GM18868 (cell line): Measurements from ENCODE around the gene ADAMTSL1.
A peak's percentile ranks its signal among the peaks of the same experiment; 100 is the strongest.
"Not testable (repeated sequence)": the region's sequence is repeated elsewhere in the genome, so short reads cannot be mapped to it uniquely, and the experiment has no call there.

Experiments used
- ATAC-seq: cut with Tn5 transposase; IDR thresholded peaks from one replicate; pipeline ENCODE4 v1.9.1; 2021; ENCODE audit warnings: mild to moderate bottlenecking, moderate library complexity; ENCODE audit not compliant: unreplicated experiment

Gene ADAMTSL1

DNA sequence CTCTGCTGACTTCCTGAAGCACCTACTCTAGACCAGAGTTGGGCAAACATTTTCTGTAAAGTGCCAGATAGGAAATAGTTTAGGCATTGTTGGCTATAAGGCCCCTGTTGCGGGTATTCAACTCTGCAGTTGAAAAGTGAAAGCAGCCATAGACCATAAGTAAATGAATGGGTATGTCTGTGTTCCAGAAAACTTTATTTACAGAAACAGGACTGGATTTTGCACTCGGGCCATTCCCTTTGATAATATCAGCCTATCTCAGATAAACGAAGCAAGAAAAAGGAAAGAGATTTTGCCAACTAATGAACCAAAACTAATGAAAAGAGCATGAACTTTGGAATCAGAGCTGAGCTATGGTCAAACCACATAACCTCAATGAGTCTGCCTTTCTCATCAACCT is 374.7 kb downstream of the ADAMTSL1 start:
- ATAC-seq = no peak

DNA sequence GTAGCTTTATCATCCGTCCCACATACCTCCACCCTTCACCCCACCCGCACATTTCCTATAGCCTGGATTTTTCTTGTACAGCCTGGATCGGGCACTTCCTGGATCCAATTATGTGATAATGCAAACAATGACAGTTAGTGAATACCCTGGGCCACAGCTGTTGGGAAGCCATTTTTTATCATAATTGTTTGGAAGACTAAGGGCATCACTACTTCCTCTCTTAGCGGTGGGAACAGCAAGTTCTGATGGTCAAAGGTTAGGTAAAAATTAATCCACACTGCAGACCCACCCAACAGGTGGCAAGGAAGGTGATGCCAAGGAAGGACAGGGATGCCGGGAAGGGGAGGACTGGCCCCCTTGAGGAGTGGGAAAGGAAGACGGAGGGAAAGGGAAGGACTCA is 375.3 kb downstream of the ADAMTSL1 start:
- no peak for ATAC-seq

DNA sequence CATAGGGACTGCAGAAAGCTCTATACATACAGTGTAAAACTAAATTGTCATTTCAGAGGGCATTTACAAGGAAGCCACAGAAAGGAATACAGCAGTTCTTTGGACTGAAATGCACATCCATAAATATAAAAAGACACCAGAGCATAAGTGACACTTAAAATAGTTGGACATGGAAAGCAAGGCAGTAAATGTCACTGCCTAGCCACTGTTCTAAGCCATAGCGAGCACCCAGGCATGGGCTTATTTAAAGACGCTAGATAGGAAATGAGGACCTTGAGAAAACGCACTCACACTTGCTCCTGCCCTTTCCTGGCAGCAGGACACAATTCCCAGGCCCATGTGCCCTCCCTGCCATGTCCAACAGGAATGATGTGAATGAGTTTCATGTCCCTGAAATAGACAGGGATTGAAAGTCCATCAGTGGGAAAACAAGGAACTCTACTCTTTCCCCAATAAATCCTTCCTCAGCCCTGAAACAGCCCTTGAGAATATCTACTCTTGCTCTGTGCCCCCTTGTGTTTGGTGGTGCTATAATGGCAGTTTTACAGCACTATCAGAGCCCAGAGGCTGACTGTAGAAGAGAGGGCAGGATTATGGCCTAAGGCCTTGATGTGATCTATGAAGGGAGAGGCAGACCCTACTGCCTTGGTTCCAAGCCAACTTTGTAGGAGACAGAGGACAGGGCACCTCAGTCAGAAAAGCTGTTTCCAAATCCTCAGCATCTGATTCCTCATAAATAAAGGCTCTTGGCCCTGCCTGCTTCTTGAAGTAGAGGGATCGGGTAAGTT is 376.1 kb downstream of the ADAMTSL1 start:
- no peak for ATAC-seq

DNA sequence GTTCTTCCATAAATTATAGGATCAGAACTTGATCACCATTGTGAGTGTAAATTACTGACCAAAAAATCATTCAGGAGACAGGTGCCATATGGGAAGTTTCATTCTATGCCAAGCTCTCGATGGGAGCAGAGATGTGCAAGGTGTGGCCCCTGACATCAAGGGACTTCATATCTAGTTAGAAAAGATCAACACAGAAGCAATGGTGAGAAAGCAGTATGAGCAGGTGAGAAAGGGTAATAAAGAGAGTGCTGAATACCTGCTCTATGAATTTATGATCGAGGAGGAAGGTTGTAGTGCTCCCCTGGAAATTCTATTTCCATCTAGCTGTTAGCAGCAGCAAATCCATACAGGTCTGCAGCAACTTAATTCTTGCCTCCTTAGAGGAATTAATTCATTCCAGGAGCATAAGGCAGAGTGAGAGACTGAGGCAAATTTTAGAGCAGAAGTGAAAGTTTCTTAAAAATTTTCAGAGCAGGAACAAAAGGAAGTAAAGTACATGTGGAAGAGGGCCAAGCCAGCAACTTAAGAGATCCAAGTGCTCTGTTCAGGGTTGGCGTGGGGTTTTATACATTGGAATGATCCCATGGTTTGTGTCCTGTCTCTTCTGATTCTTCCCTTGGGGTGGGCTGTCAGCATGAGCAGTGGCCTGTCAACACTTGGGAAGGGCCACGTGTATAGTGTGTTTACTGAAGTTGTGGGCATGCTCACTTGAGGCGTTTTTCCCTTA is 377.3 kb downstream of the ADAMTSL1 start:
- ATAC-seq = no peak

DNA sequence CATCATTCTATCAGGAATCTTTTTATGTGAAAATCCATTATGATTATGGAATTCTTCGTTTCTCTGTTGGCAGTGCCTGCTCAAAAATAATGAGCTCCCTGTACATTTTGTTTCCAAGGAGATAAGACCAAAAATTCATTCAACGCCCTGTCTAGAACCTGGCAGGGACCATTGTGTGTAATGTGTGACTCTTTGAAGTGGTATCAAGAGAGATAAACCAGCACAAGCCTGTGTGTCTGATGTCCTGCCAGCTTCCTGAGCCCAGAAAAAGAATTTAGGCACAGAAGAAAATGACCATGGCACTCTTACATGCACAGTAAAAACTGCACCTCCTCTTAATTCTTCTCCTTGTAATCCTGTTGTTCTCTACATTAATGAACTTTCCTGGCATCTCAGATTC is 381.7 kb downstream of the ADAMTSL1 start:
- ATAC-seq = no peak

DNA sequence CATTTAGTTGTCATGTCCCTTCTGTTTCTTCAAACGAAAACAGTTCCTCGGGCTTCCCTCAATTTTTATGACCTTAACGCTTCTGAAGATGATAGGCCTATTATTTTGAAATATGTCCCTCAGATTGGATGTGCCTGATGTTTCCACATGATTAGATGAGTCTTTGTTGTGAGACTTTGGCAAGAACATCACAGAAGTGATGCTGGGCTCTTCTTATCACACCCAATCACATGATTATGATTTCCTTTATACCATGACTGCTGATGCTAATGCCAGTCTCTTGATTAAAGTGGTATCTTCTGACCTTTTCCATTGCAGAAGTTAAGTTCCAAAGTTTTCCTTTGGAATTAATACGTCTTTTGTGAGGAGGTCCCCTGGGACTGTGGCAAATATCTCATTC is 383.4 kb downstream of the ADAMTSL1 start:
- no peak for ATAC-seq

DNA sequence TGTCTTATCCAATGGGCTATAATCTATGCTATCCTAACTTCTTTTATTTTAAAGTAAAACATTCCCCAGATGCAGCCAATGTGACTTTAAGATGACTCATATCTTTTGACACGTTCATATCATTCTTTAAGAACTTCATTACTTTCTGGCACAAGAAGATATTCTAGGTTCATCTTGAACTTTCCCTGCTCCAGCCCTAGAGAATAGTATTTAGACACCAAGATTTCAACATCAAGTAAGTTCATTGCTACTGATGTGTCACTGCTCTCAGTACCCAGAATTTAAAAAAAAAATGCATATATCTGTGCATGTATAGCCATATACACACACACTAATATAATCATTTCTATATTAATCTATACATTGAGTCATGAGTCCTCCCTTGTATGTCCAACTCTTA is 383.8 kb downstream of the ADAMTSL1 start:
- no peak for ATAC-seq

DNA sequence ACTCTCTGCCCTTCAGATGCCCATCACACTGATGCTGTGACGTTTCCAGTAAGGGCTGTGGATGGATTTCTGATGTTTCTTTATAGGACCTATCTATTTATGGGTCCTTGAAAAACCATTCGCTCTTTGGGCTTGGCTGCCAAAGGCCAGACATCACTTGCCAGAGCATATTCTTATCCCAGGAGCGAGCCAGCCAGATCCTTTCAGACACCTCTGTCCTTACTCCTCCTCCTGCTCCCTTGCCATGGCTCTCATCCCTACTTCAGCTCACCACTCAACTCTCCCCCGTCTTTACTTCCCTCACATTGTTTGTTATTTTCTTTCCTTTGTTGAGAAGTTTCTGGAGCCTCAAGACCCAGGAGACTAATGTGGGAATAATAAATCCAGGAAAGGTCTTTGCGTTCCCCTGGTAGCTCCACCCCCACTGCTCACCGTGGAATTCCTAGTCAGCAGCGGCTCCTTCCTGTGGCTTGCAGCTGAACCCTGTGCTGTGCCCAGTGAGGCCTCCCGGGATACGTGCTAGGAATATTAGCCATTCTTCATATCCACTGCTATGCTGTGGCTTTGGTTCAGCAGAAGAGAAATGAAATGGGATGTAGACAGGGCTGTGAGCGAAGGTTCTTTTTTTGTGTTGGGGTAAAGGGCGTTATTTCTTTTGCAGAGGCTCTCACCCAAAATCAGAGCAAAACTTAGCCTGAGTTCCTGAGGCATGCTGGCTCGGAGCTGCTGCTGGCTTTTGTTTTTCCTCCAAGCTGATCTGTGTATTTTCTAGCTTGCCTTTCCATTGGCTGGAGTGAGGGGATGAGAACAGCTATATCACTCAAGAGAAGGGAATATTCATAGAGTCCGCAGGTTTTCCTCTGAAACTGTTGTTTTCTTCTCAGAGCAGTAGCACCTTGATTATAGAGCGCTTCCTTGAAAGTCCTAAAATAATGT is 387.9 kb downstream of the ADAMTSL1 start:
- no peak for ATAC-seq

DNA sequence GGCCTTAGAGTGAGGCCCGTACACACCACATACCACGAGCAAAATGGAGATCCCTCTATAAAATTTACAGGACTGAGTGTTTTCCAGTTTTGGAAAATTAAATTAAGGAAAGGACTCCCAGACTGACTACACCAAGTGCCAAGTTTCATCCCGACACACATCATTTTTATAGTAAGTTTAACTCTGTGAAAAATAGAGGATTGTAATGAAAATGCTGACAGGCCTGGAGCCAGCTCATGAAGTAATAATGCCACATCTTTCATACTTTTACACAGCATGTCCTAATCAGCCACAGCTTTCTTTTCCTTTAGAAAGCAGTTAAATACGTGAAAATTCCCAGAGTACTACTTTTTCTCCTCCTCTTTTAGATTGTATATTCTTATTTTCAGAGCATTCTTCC is 389.8 kb downstream of the ADAMTSL1 start:
- ATAC-seq = no peak

DNA sequence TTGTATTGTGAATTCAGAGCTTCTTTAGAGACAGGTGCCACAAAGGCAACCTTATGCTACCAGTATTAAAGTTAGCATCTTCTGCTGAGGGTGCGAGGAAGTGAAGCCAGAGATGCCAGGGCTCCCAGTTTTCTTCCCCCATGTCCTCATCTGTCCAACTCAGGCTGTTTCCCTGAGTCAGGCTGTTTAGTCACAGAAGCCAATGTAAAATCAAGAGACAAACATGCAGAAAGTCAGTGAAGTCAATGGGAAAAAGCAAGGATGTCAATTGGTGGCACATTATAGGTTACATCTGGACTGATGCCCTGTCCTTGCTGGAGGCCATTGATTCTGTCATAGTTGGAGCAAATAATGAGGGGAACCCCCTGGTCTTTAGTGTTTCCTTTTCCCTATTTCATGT is 390.6 kb downstream of the ADAMTSL1 start:
- no peak for ATAC-seq

DNA sequence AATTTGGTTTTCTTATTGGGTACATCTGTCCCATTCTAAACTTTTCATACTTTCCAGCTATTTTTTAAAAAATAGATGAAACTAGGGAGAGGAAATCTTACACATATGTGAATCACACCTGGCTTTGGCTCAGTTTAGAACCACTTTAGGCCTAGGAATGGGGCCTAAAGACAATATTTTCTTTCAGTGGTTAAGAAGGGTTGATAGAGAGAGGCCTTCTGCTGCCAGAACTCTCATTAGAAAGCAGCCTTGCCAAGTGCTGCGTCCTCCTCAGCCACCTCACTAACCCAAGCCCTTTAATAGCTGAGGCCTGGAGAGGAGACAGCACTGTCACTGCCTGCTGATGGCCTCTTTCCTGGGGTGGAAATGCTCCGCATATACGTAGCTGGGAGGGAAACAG is 391.6 kb downstream of the ADAMTSL1 start:
- no peak for ATAC-seq

DNA sequence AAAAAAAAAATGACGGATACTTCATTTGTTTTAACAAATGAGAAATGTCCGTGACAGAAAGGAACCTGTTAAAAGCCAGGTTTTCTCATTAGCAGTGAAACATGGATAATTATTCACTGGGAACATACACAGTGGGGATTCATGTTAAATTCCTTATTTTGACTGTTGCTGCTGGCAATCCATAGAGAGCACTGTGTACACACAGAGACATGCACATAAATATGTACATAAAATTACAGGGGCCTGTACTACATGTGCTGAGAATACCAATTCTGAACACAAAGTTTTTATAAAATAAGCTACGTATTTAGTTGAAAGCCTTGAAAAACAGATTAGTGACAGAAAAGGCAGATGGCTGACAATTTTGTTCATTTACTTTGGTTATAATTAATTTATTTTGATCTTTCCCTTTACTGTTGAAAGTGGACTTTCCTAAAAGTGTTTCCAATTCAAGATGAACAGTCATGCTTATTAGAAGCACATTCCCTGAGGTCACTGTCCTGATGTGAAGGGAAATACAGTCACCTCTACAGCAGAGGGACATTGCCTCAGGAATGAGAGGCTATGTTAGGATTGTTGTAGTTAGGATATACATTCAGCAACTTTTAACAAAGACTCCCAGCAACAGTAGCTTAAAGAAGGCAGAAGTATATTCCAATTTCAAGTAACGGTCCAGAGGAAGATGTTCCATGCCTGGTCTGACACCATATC is 392.3 kb downstream of the ADAMTSL1 start:
- no peak for ATAC-seq

DNA sequence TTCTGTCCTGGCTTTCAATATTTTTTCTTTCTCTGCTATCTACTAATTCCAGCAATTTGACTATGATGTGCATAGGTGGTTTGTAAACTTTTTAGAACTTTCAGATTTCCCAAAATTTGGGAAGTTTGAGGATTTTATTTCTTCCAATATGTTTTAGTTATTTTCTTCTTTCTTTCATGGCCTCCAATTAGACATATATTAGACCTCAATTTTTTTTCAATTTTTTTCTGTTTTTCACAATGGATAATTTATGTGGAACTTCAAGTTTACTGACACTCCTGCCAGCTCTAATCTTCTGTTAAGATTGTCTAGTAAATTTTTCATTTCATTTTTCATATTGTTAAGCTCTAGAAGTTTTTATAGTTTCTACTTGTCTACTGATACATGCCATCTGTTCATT is 395.8 kb downstream of the ADAMTSL1 start:
- ATAC-seq = no peak

DNA sequence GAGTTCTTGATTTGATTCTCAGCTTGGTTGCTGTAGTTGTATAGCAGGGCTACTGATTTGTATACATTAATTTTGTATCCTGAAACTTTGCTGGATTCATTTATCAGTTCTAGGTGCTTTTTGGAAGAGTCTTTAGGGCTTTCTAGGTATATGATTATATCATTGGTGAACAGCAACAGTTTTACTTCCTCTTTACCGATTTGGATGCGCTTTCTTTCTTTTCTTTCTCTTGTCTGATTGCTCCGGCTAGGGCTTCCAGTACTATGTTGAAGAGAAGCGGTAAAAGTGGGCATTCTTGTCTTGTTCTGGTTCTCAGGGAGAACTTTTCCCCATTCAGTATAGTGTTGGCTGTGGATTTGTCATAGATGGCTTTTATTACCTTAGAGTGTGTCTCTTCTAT is 400.1 kb downstream of the ADAMTSL1 start:
- no peak for ATAC-seq

DNA sequence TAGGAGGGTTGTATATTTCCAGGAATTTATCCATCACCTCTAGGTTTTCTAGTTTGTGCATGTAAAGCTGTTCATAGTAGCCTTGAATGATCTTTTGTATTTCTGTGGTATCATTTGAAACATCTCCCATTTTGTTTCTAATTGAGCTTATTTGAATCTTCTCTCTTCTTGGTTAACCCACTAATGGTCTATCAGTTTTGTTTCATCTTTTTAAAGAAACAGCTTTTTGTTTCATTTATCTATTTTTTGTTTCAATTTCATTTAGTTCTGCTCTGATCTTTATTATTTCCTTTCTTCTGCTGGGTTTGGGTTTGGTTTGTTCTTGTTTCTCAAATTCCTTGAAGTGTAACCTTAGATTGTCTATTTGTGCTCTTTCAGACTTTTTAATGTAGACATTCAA is 401.0 kb downstream of the ADAMTSL1 start:
- not testable (repeated sequence) for ATAC-seq

DNA sequence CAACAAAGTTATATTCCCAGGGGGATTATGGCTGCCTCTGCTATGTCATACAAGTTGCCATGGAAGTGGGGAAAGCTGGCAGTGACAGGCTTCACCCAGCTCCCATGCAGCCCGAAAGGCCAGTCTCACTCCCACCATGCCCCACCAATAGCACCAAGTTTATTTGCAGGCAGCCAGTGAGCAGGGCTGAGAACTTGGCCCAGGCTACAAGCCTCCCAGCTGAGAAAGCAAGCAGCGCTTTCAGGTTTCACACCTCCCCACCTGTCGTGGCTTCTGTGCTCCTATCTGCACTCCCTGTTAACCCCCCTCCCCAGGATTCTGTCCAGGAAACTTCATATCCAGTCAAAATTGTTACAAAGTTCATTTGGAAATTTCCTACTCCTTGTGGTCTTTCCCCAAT is 404.0 kb downstream of the ADAMTSL1 start:
- no peak for ATAC-seq

DNA sequence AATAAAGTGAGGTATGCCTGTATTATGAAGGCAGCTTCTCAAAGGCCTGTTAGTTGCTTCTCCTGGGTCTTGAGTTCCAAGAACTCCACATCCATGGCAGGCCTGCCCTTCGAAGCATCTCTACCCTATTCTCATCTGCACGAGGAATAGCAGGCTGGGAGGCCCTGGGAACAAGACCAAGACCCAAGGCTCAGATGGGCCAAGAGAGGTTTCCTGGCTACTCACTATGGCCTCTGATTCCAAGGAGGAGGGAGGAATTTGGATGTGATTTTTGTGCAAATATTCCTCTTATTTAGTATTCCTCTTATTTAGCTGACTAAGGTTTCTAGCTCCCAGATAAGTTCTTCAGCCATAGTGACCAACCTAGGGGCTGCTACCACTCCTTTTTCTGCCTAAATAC is 407.8 kb downstream of the ADAMTSL1 start:
- ATAC-seq = no peak

DNA sequence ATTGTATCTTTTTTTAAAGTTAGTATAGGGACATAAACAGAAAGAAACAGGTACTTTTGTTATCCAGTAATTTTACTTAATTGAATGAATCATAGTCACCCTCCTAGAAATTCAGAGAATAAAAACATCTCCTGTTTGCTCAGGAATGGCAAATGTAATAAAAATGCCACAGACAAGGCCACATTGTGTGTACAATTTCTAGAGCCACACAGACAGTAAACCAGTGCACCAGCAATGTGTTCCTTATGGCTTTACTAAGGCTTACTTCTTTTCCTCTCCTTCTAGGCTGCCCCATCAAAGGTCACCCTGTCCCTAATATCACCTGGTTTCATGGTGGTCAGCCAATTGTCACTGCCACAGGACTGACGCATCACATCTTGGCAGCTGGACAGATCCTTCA is 413.6 kb downstream of the ADAMTSL1 start:
- no peak for ATAC-seq

DNA sequence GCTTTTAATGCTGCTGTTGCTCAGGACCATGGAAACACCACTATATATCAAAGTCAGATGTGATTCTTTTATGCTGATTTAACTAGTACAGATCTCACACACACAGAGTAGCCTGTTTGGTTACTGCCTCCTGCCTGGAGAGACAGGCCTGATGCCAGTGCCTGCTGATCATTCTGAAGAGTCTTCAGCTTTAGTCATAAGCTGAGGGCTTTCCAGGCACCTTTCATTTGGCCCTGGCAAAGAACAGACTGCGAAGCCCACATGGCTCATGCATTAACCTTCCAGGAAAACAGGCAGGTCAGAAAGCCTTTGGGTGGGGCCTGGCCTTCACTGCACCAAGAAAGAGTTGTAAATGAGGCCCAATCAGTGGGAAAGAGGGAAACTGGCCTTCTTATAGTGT is 414.3 kb downstream of the ADAMTSL1 start:
- no peak for ATAC-seq

DNA sequence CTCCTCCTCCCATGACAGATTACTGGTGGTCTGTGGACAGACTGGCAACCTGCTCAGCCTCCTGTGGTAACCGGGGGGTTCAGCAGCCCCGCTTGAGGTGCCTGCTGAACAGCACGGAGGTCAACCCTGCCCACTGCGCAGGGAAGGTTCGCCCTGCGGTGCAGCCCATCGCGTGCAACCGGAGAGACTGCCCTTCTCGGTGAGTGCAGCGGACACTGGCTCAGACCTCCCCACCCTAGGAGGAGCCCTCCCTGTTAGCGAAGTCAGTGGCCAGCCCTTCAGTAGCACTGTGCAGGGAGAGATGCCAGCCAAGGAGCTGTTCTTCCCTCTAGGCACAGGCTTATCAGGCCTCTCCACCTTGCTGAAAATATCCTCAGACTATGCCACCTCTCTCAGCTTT is 415.6 kb downstream of the ADAMTSL1 start:
- ATAC-seq = no peak

DNA sequence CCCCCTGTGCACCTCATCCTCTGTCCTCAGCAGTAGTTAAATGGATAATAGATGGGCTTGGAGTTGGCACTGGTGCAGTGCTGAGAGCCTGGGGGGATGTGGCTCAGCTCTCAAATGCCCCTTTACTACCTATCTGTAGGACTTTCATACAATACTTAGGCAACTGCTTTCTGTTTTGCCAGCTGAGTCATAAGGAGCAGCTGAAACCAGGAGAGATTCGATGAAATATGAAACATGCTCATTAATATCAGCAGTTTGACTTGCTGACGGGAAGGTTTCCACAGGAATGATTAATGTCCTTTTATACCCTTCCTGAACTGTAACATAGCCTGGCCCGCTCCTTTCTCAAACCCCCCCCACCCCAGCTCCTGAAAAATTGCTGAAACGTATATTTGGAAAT is 416.4 kb downstream of the ADAMTSL1 start:
- ATAC-seq = peak; percentile 73
